ENCODE results near the gene RTN4RL1. TPM values are rescaled to one million over a fixed set of nuclear protein-coding genes. Genes with fewer than 3 reads are reported as not detected.
A peak's percentile ranks its signal among the peaks of the same experiment; 100 is the strongest.

RTN4RL1 gene
- total and polyA plus RNA-seq, 2 of the 13 experiments (the other 11 are each of a cell fraction or from before 2014, with no cell fraction given): 0.01 TPM; not detected in 1

GRCh38 chr17:1997927-1998742, 27.0 kb downstream of the RTN4RL1 start (continued):
- TF ChIP-seq ZNF431 (CRISPR knock-in tag; IDR thresholded peaks at IDR 0.05; ENCODE audit: borderline replicate concordance, low read depth) (no peak), HOXA3 (CRISPR knock-in tag; IDR thresholded peaks at IDR 0.05) (peak; percentile 77), ZNF572 (CRISPR knock-in tag; IDR thresholded peaks at IDR 0.05) (no peak), E2F1 (CRISPR knock-in tag; IDR thresholded peaks at IDR 0.05) (no peak), ZFP1 (CRISPR knock-in tag; IDR thresholded peaks at IDR 0.05) (no peak), FOXK1 (CRISPR knock-in tag; IDR thresholded peaks at IDR 0.05; ENCODE audit: borderline replicate concordance, low read depth) (no peak), ZFP36L2 (CRISPR knock-in tag; IDR thresholded peaks at IDR 0.05) (no peak), MIER2 (CRISPR knock-in tag; IDR thresholded peaks at IDR 0.05) (no peak), TBX3 (IDR thresholded peaks at IDR 0.05; ENCODE audit: borderline replicate concordance) (no peak), KDM6A (CRISPR knock-in tag; IDR thresholded peaks at IDR 0.05; ENCODE audit: low read depth) (0 out of 2 replicates have a peak, but pooled peaks have one; percentile 39), NFE2L1 (CRISPR knock-in tag; IDR thresholded peaks at IDR 0.05; ENCODE audit: borderline replicate concordance) (no peak), ATRX (CRISPR knock-in tag; IDR thresholded peaks at IDR 0.05; ENCODE audit: borderline replicate concordance) (no peak), RAD21 (CRISPR knock-in tag; IDR thresholded peaks at IDR 0.05) (peak; percentile 62), SMARCC2 (IDR thresholded peaks at IDR 0.05) (no peak), U2AF2 (IDR thresholded peaks at IDR 0.05; ENCODE audit: low read depth, low read length) (no peak), BRD4 (CRISPR knock-in tag; IDR thresholded peaks at IDR 0.05) (no peak), MIXL1 (CRISPR knock-in tag; IDR thresholded peaks at IDR 0.05) (no peak), ARID2 (CRISPR knock-in tag; IDR thresholded peaks at IDR 0.05; ENCODE audit: borderline replicate concordance) (no peak), ZNF292 (CRISPR knock-in tag; IDR thresholded peaks at IDR 0.05; ENCODE audit: borderline replicate concordance, low read depth) (no peak), KLF6 (CRISPR knock-in tag; IDR thresholded peaks at IDR 0.05) (0 out of 2 replicates have a peak, but pooled peaks have one; percentile 37), ZFP36L1 (CRISPR knock-in tag; IDR thresholded peaks at IDR 0.05) (no peak), FOXP1 (IDR thresholded peaks at IDR 0.05) (no peak), FOXP1 (CRISPR knock-in tag; IDR thresholded peaks at IDR 0.05) (peak; percentile 59; the same call in 1 of the 2 replicates), ZBTB14 (CRISPR knock-in tag; IDR thresholded peaks at IDR 0.05) (no peak), RARG (CRISPR knock-in tag; IDR thresholded peaks at IDR 0.05; ENCODE audit: low read depth) (no peak), ZFP36 (IDR thresholded peaks at IDR 0.05; ENCODE audit: borderline replicate concordance, low read depth, low read length, partially characterized antibody) (no peak), ZNF879 (CRISPR knock-in tag; IDR thresholded peaks at IDR 0.05) (no peak), PATZ1 (CRISPR knock-in tag; IDR thresholded peaks at IDR 0.05) (peak; percentile 82)

All from HepG2 (cell line).